ENCODE data around the gene HEMK1. TPM values are rescaled to one million over a fixed set of nuclear protein-coding genes. Genes with fewer than 3 reads are reported as not detected.

Gene HEMK1
- total RNA-seq, 4 donors from 2014 or later, result 3.8 to 10.6 (median 8.4) TPM

DNA sequence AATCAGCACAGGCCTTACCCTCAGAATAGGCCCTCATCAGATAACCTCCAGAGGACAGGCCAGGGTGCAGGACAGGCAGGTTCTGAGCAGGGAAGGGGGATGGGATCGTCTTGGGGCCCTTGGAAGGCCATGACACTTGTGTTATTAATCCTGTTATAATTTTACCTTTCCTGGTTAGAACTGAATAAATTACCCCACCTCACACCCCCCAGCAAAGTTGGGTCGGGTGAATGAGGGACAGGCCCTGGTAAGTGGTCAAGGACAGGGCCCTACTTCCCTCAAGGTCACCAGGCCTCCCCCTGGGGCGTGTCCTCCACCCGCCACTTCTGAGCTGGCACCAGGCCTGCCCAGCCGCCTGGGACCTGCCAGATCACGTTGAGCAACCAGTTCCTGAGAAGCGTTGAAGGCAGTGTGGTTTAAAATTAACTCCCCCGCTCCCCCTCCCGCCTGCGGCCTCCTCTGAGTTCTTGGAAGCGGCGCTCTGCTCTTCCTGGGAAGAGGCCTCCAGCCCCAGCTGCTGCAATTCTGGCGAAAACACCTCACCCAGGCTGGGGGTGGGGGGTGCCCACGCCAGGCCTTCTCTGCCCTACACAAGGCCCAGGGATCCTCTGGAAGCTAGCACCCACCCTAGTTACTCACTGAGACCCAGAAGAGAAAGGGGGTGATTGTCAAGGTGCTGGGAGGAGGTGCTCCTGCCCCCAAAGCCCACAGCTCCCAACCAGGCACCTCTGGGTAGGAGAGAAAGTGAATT, 31.7 kb downstream of the HEMK1 start:
- peak overlapping the region; percentile 30 for H3K4me3 ChIP-seq
- no peaks in the 10 kb centered on the region for H3K27me3 ChIP-seq
- WGBS, result 6% methylated on average over 7 of the region's 14 CpGs

DNA sequence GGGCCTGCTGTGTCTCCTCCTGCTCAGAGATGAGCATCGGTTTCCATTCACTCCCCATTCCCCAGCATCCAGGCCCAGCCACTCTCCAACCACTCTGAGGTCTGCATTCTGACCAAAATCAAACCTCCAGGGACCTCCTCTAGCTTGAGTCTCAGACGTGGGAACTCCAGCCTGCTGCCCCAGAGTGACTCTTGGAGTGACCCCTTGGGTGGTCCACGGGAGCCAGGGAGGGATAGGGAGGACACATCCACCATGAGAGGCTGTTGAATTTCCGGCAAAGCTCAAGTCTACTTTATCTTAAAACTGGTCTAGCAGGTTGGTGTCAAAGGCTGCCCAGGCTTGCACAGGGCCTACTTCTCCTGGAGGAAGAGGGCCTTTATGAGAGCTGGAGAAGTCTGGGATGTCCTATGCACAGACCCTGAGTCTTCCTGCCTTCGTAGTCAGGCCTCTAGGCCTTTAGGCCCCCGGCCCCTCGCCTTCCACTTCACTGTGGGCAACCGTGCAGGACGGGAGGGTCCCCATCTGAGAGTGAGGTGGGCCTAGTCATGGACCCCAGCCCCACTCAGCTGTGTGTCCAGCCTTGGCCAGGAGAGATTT, 33.4 kb downstream of the HEMK1 start:
- Histone ChIP-seq H3K4me3 (no peak overlapping the region), H3K9me3 (no peaks in the 10 kb centered on the region), H3K4me1 (peaks cover 90% of the 10 kb centered on the region), H3K27ac (peak overlapping the region; percentile 97), H3K27me3 (no peaks in the 10 kb centered on the region), H3K36me3 (peaks cover 12% of the 10 kb centered on the region)
- TF ChIP-seq POLR2AphosphoS5 (IDR thresholded peaks at IDR 0.05), result peak in 1 of 3 donors; percentile 15
- TF ChIP-seq, protein P1, sequence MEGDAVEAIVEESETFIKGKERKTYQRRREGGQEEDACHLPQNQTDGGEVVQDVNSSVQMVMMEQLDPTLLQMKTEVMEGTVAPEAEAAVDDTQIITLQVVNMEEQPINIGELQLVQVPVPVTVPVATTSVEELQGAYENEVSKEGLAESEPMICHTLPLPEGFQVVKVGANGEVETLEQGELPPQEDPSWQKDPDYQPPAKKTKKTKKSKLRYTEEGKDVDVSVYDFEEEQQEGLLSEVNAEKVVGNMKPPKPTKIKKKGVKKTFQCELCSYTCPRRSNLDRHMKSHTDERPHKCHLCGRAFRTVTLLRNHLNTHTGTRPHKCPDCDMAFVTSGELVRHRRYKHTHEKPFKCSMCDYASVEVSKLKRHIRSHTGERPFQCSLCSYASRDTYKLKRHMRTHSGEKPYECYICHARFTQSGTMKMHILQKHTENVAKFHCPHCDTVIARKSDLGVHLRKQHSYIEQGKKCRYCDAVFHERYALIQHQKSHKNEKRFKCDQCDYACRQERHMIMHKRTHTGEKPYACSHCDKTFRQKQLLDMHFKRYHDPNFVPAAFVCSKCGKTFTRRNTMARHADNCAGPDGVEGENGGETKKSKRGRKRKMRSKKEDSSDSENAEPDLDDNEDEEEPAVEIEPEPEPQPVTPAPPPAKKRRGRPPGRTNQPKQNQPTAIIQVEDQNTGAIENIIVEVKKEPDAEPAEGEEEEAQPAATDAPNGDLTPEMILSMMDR (IDR thresholded peaks at IDR 0.05), result no peak
- WGBS, result 58% methylated on average over 4 of the region's 9 CpGs
- DNase-seq (ENCODE audit: low spot score in 2 of 2), result no peak

More for the DNA sequence above, 31.7 kb downstream of the HEMK1 start:
- TF ChIP-seq POLR2A (IDR thresholded peaks at IDR 0.05), result no peak
- TF ChIP-seq EP300 (IDR thresholded peaks at IDR 0.05), result no peak
- TF ChIP-seq, protein P1 (IDR thresholded peaks at IDR 0.05), result no peak
- peak in 2 of 3 donors; percentile 95 to 96 for TF ChIP-seq POLR2AphosphoS5 (IDR thresholded peaks at IDR 0.05)
- no peaks in the 10 kb centered on the region for H3K9me3 ChIP-seq
- peak overlapping the region; percentile 97 for H3K27ac ChIP-seq
- H3K36me3 ChIP-seq, result no peaks in the 10 kb centered on the region
- peak; percentile 97 for DNase-seq (ENCODE audit: low spot score in 2 of 2)
- H3K4me1 ChIP-seq, result peaks cover 73% of the 10 kb centered on the region

DNA sequence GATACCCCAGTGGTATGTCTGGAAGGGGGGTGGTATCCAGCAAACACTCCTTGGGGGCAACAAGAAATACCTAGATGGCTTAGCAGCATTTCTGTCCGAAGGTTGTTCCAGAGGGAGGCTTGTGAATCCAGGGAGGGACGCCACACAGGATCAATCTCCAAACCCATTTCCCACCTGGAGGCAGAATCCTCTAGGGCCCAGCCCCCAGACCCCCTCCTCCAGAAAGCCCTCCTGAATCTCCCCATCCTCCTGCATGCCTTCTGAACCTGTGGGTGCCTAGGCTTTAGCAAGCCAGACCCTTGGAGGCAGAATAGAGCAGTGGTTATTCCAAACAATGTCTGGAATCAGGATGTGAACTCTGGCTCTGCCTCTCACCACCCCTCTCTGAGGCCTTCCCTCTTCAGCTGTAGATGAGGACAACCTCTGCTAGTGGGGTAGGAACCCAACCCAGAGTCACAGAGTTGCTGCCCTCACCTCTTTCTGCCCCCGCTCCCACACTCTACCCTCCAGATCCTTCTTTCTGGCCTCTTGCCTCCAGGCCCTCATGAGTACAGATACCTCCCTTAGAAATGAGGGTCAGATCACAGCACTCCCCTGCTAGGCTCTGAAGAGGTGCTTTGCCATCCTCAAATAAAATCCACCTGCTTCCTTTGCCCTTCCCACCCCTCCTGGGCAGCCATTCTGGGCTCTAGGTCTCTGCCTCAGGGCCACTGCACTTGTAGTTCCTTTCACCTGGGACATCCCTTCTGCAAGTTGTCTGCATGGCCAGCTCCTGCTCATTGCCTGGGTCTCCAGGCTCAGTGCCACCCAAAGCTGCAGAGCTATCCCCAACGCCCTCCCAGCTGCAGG, 34.2 kb downstream of the HEMK1 start:
- WGBS, result 87% methylated on average over 3 of the region's 4 CpGs
- DNase-seq (ENCODE audit: low spot score in 2 of 2), result no peak

DNA sequence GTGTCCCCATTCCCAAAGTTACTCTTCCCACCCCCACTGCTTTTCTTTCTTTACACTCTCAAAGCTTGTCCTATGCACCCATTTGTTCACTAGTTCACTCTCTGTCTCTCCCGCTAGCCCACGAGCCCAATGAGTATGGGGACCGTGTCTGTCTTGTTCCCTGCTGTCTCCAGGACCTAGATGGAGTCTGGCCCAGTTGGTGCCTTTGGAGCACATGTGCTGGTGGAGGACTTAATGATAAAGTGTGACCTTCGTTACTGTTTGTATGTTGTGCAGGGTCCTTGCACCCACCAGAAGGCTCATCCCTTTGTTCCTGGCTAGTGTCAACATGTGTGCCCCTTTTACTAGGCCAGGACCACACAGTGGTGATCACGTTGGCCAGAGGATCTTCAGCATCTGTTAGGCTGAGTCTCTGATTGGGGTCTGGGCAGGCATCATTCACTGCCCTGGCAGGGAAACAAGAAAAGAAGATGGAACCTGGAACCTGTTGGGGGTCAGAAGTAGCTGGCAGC, 34.8 kb downstream of the HEMK1 start:
- Histone ChIP-seq H3K4me3 (no peak overlapping the region), H3K4me1 (peaks cover 97% of the 10 kb centered on the region), H3K36me3 (peaks cover 19% of the 10 kb centered on the region), H3K27ac (peak overlapping the region; percentile 97), H3K27me3 (no peaks in the 10 kb centered on the region), H3K9me3 (no peaks in the 10 kb centered on the region)
- WGBS, result 70% methylated on average over 5 of the region's 5 CpGs
- TF ChIP-seq POLR2A (IDR thresholded peaks at IDR 0.05) (no peak), POLR2AphosphoS5 (IDR thresholded peaks at IDR 0.05) (no peak), EP300 (IDR thresholded peaks at IDR 0.05) (no peak)
- TF ChIP-seq, protein P1 (IDR thresholded peaks at IDR 0.05), result no peak
- DNase-seq (ENCODE audit: low spot score in 2 of 2), result no peak

More for the DNA sequence above, 34.2 kb downstream of the HEMK1 start:
- TF ChIP-seq POLR2A (IDR thresholded peaks at IDR 0.05) (no peak), POLR2AphosphoS5 (IDR thresholded peaks at IDR 0.05) (no peak), EP300 (IDR thresholded peaks at IDR 0.05) (no peak)
- TF ChIP-seq, protein P1 (IDR thresholded peaks at IDR 0.05), result no peak
- Histone ChIP-seq H3K27ac (peak overlapping the region; percentile 97), H3K4me3 (no peak overlapping the region), H3K4me1 (peaks cover 92% of the 10 kb centered on the region), H3K9me3 (no peaks in the 10 kb centered on the region), H3K36me3 (peaks cover 19% of the 10 kb centered on the region), H3K27me3 (no peaks in the 10 kb centered on the region)

Data from suprapubic skin (tissue), 4 donors.